ENCODE measurements around the gene PALLD. TPM values are rescaled to one million over a fixed set of nuclear protein-coding genes. Genes with fewer than 3 reads are reported as not detected.

Gene PALLD
- total RNA-seq, 1 experiment from 2014 or later, result 166 TPM

GRCh38 chr4:168643111-168643795, 146.4 kb downstream of the PALLD start:
- no peak for ATAC-seq
- TF ChIP-seq REST (IDR thresholded peaks at IDR 0.05; ENCODE audit: low read depth) (no peak), EGR1 (IDR thresholded peaks at IDR 0.05; ENCODE audit: low read depth) (no peak), ATF3 (IDR thresholded peaks at IDR 0.05) (no peak), ZBTB33 (IDR thresholded peaks at IDR 0.05; ENCODE audit: extremely low read depth, insufficient replicate concordance, low read length) (no peak), SRF (IDR thresholded peaks at IDR 0.05; ENCODE audit: low read depth) (no peak), EZH2phosphoT487 (IDR thresholded peaks at IDR 0.05; ENCODE audit: borderline replicate concordance) (no peak), RAD21 (IDR thresholded peaks at IDR 0.05; ENCODE audit: low read depth) (no peak)
- Histone ChIP-seq H3K9me2 (ENCODE audit: insufficient read depth) (no peaks in the 10 kb centered on the region), H3K27me3 (ENCODE audit: insufficient read depth, low read length) (no peaks in the 10 kb centered on the region), H3K9ac (ENCODE audit: low read length) (no peak overlapping the region), H4K20me1 (ENCODE audit: insufficient read depth) (no peaks in the 10 kb centered on the region), H3K4me1 (ENCODE audit: control insufficient read depth in 1 of 2, insufficient read depth in 2 of 2, low read length in 2 of 2) (peaks cover 85 to 87% of the 10 kb centered on the region in 2 experiments), H3K4me2 (ENCODE audit: low read length) (peak overlapping the region; percentile 5; the same call in 1 of the 2 replicates), H3K36me3 (ENCODE audit: control insufficient read depth in 1 of 2, insufficient read depth in 2 of 2, low read length in 2 of 2) (no peaks in the 10 kb centered on the region), H3K4me3 (replicated peaks in 1 of 2; ENCODE audit: low read depth in 1 of 2, low read length in 2 of 2) (no peak overlapping the region), H3K27ac (ENCODE audit: low read depth, low read length) (peak overlapping the region; percentile 94), H2AFZ (ENCODE audit: low read depth, low read length, poor library complexity, severe bottlenecking) (no peak overlapping the region), H3K9me3 (ENCODE audit: control insufficient read depth in 1 of 2, insufficient read depth in 1 of 2, low read depth in 1 of 2, low read length in 2 of 2) (no peaks in the 10 kb centered on the region), H3K79me2 (ENCODE audit: insufficient read depth, low read length) (peaks cover 69% of the 10 kb centered on the region)
- POLR2A ChIA-PET, result interaction anchor here (0.8 kb wide), 1 partner anchor 9 kb away, joined by 4 read pairs; no protein-coding TSS in a partner anchor
- CTCF ChIA-PET, result no interaction called here
- no peak for DNase-seq (ENCODE audit: low read depth, low spot score)
- intact Hi-C loops (cut with micrococcal nuclease), result no loop called here
- RAD21 ChIA-PET (ENCODE audit: low non-redundant PET in 1 of 2, low total read pairs in 2 of 2, uncharacterized antibody in 2 of 2, unreplicated experiment in 2 of 2), result no interaction called here
- BruUV-seq (replicated peaks), result no TSS peak
